Measurements from ENCODE around the gene TBK1.
"Not testable (repeated sequence)": the region's sequence is repeated elsewhere in the genome, so short reads cannot be mapped to it uniquely, and the experiment has no call there.

The TBK1 gene

DNA sequence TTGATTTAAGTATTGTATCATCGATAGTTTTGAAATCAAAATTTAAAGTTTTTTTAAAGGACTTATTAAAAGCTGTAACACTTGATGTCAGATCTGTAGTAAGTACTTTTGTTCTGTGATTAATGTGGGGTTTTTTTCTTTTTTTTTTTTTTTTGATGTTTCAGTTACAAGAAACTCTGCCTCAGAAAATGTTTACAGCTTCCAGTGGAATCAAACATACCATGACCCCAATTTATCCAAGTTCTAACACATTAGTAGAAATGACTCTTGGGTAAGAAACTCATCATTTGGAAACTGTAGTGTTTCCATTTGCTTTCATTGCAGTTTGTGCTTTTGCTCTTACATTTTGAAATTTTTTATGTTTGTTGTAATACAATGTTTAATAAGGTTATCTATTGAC is 45.6 kb downstream of the TBK1 start:
- DNase-seq (ENCODE audit: low read depth), result no peak

- no peak for DNase-seq (ENCODE audit: low read depth)
Observed at GRCh38 chr12:64497903-64498302, 46.0 kb downstream of the TBK1 start.

DNA sequence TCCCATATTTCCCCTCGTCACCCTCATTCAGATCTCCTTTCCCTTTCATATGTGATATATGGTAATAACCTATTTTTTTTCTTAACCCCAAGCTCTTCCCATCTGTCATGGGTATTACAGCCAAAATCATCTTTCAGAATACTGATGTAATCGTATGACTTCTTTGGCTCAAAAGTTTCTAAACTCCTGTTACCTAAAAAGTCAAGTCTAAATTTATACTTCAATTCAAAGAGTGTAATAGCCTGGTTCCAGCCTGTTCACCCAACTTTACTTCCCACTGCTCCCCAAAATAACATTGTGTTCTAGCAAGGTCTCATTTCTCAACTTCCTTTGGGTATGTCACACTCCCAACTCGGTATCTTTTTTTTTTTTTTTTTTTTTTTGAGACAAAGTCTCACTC is 48.5 kb downstream of the TBK1 start:
- no peak for DNase-seq (ENCODE audit: low read depth)

- DNase-seq (ENCODE audit: low read depth), result no peak
Observed at GRCh38 chr12:64501486-64501885, 49.6 kb downstream of the TBK1 start.

GRCh38 chr12:64506955-64507354 is 55.0 kb downstream of the TBK1 start:
- DNase-seq (ENCODE audit: low read depth), result no peak

DNA sequence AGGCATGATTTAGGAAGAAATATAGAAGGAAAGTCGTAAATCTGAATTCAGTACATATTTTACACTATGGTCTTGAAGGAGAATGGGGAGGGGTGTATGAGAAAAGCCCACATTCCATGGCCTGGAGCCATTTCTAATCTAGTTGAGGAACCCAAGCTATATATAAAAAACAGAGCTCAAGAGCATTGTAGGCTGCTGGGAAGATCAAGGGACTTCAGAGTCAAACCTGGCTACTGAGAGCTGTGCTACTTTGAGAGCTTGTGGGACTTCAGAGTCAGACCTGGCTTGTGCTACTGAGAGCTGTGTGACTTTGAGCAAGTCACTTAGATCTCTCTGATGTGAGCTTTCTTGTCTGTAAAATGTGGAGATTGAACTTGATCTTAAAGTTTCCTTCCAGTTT is 58.7 kb downstream of the TBK1 start:
- DNase-seq (ENCODE audit: low read depth), result no peak

DNA sequence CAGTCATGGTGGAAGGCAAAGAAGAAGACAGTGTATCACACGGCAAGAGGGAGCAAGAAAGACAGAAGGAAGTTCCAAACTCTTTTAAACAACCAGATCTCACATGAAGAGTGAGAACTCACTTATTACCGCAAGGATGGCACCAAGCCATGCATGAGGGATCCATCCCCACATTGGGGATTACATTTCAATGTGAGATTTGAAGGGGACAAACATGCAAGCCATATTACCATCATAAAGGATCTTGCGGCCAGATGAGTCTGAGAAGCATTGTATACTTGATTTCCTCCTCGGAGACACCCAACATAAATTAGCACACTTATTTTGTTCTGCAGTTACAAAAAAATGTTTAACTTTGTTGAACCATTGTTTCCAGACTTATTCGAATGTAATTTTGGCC is 66.5 kb downstream of the TBK1 start:
- DNase-seq (ENCODE audit: low read depth), result no peak

DNA sequence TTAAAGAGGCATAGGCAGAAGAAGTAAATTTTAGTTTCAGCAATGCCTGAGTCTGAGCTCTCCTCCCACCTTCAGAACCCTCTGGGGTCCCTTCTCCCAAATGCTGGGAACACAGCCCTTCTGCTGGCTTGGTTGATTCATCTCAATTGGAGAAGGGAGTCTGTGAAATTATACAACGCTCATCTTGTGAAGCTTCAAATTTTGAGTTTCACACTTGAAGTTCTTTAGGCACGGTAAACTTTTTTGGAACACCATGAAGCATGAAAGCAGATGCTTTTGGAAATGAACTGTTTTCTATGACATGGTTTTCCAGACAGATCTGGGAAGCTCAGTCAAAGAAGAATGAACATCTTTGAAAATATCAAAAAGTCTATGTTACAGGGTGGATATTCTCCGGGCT is 69.9 kb downstream of the TBK1 start:
- DNase-seq (ENCODE audit: low read depth), result no peak

DNA sequence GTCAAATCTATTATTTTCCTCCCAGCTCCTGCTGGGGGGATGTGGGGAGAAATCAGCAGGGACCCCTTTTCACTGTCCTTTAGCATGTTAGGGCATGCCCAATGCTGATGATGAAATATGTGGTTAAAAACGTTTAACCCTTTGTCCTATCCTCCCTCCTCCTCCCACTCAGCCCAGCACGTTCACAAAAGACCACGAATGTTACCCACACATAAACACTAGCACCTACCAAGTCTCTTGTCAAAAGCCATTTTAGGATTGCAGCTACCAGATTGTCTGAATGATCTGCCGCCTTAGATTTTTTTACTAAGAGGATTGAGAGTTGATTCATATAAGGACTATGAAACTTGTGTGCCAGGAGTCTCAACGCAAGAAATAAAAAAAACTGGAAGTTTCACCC is 70.4 kb downstream of the TBK1 start:
- no peak for DNase-seq (ENCODE audit: low read depth)

DNA sequence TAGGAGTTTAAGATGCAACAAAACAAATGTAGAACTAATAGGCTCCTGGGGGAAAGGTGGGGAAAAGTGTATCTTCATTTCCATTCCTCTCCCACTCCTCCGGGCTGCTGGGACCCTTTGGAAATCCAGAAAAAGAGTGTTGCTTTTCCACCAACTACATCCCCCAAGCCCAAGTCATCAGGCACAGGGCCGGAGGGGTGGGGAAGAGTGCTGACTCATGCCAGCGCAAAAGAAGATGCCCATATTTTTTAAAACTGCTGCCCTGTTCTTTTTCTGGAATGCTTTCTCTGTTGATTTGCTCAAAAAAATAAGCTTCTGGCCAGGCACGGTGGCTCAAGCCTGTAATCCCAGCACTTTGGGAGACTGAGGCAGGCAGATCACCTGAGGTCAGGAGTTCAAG is 70.9 kb downstream of the TBK1 start:
- no peak for DNase-seq (ENCODE audit: low read depth)

- DNase-seq (ENCODE audit: low read depth), result not testable (repeated sequence)
Observed at GRCh38 chr12:64523565-64524444, 71.9 kb downstream of the TBK1 start.

GRCh38 chr12:64525461-64526160 is 73.7 kb downstream of the TBK1 start:
- DNase-seq (ENCODE audit: low read depth), result no peak

- DNase-seq (ENCODE audit: low read depth), result no peak
Observed at GRCh38 chr12:64526859-64527258, 74.9 kb downstream of the TBK1 start.

DNA sequence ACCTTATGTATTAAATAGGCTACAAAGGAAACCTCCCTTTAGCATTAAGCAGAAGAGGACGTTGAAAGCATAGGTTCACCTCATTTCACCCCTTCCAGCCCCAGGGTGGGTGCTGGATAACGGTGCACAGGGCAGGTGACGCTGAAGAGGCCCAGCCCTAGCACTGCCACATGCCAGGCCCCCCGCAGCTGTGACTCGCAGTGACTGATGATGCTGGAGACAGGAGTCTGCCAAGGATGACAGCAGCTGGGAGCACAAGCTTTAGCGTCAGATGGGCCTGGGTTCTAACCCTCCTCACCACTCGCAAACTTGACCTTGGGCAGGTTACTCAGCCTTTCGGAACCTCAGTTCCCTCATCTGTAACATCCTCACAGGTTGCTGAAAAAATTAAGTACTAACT is 76.7 kb downstream of the TBK1 start:
- no peak for DNase-seq (ENCODE audit: low read depth)

- DNase-seq (ENCODE audit: low read depth), result no peak
Observed at GRCh38 chr12:64530566-64530965, 78.6 kb downstream of the TBK1 start.

- no peak for DNase-seq (ENCODE audit: low read depth)
Observed at GRCh38 chr12:64531665-64532334, 79.9 kb downstream of the TBK1 start.

DNA sequence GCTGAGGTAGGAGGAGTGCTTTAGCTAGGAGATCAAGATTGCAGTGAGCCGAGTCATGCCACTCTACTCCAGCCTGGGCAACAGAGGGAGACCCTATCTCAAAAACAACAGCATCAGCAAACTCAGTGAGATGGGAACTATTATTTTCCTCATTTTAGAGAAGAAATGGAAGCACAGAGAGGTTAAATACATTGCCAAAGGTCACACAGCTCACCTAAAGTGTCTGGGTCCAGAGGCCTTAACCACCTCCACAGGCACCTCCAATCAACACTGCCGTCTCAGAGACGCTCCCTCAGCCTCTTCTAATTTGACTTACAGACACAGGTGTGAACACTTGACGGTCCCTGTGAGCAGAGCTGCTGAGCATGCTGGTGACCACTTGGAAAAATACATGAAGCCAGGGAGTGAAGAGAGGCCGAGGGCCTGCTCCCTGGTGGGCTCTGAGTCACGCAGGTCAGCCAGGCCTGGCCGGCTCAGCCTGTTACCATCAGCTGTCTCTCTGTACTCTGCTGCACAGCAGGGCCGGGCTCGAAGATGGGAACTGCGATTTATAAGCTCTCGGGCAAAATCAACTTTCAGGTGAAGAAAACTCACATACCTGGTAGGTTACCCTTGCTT is 80.9 kb downstream of the TBK1 start:
- no peak for DNase-seq (ENCODE audit: low read depth)

GRCh38 chr12:64534672-64535199 is 82.8 kb downstream of the TBK1 start:
- DNase-seq (ENCODE audit: low read depth), result no peak

GRCh38 chr12:64538121-64538520 is 86.2 kb downstream of the TBK1 start:
- DNase-seq (ENCODE audit: low read depth), result no peak

DNA sequence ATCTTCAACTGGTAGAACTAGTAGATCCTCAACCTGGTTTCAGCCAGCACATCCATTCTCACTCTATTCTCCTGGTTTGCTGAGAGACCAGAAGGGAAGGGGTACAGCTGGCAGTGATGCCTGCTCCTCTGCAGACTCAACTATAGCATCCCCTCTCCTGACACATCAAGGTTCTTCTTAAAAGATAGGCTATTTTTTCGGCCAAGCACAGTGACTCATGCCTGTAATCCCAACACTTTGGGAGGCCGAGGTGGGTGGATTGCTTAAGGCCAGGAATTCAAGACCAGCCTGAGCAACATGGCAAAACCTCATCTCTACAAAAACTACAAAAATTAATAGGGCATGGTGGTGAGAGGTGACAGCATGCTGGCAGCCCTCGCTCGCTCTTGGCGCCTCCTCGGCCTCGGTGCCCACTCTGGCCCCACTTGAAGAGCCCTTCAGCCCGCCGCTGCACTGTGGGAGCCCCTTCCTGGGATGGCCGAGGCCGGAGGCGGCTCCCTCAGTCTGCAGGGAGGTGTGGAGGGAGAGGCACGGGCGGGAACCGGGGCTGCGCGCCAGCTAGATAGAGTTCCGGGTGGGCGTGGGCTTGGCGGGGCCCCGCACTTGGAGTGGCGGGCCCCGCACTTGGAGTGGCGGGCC is 90.6 kb downstream of the TBK1 start:
- not testable (repeated sequence) for DNase-seq (ENCODE audit: low read depth)

DNA sequence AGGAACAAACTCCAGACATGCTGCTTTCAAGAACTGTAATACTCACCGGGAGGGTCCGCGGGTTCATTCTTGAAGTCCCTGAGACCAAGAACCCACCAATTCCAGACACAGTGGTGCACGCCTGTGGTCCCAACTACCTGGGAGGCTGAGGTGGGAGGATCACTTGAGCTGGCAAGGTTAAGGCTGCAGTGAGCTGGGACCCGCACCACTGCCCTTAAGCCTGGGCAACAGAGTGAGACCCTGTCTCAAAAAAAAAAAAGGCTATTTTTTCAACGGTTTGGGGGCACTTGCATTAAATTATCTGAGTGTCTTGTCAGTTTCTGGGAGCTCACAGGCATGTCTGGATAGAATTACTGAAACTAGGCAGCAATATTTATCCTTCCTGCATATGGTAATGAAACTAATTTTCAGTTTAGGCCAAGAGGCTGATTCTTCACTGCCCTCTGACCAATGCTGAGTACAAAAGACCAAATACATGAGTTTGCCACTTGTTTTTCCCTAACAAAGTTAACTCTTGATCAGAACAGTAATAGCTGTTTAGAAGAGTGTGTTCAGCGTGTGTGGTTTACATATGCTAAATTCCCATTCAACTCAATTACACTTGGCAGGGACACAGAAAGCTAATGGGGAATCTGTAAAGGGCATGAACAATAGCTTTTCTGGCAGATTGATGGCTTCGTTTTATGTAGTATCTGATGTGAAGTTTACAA is 92.6 kb downstream of the TBK1 start:
- DNase-seq (ENCODE audit: low read depth), result no peak
